ENCODE results near the gene ABCE1.
A peak's percentile ranks its signal among the peaks of the same experiment; 100 is the strongest.

The ABCE1 gene

DNA sequence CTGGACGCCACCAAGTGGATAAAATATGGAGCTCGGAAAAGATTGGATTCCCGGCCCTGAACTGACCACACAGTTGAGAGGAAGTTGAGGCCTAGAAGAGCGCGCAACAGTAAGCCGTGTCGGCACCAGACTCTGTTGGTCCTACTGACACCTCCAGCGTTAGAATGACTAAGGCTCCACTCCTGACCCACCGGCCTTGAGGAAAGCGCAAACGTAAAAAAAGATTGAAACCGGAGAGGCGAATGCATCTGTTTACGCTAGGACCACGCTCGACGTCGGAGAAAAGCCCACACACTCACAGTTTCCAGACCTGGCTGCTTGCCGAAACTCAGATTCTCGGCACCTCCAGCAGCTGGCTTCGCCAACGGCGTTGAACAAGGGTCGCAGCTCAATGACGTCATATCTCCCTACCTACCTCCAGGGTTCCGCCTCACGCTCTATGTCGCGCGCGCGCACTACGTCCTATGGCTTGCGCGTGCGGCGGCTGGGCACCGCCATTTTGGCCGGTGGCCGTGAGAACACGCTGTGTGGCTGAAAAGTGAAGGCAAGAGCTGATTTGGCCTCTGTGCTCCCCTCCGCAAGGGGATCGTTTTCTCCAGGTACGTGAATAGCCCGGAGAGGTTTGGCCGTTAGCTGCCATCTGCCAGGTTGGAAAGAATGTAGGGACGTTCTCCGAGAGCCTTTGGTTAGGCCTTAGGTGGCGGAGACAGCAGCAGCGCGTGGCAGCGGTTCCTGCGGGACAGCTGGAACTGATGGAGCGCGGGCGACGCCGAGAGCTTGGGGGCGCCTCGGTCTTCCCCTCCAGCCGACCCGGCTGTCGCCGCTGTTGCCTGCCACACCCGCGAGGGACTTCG lies at the start of gene ABCE1, which contains the start of gene ANAPC10:
Gene ABCE1, plus strand, starts transcription at position 491 of the 854 bp plus-strand sequence. CDS start 6,102 bp downstream, outside the sequence.
Gene ANAPC10, minus strand, starts transcription at position 376 of the 854 bp plus-strand sequence. CDS start 2,097 bp downstream, outside the sequence.
- DNase-seq: peak; percentile 98

DNA sequence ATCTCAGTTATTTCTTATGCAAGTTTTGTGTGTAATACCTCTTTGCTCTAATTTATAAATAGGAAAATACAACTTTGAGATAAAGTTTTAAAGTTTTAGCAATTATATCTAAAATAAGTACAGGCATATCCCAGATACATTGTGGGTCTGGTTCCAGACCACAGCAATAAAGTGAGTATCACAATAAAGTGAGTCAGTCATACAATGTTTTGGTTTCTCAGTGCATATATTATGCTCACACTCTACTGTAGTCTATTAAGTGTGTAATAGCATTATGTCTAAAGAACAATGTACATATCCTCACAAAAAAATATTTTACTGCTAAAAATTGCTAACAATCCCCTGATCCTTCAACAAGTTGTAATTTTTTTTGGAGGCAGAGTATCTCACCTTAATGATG lies 49.3 kb upstream of the ABCE1 start:
- no peak for DNase-seq

DNA sequence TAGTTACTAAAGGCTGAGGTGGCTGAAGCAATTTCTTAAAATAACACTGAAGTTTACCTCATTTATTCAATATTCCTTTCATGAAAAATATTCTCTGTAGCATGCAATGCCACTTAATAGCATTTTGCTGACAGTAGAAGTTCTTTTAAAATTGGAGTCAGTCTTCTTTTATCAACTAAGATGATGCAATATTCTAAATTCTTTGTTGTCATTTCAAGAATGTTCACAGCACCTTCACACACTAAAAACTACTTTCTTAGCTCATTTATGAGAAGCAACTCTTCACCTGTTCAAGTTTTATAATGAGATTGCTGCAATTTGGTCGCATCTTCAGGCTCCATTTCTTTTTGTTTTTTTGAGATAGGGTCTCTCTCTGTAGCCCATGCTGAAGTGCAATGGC lies 48.9 kb upstream of the ABCE1 start:
- no peak for DNase-seq

DNA sequence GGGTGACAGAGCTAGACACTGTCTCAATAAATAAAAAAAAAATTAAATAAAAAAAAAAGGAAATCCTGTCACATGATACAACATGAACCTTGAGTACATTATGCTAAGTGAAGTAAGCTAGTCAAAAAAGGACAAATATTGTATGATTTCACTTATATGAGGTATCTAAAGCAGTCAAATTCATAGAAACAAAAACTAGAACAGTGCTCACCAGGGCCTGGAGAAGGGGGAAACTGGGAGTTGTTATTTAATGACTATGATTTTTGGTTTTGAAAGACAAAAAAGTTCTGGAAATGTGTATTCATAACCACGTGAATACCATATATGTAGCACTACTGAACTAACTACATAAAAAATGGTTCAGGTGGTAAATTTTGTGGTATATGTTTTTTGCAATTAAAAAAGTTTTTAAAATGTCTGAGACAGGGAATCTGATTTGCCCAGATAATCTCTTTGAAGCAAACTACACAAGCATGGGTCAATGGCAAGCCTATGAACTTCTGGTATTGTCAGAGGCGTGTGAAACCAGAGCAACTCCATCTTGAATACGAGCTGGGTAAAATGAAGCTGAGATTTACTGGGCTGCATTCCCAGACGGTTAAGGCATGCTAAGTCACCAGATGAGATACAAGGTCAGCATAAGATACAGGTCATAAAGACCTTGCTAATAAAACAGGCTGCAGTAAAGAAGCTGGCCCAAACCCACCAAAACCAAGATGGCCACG lies 42.4 kb upstream of the ABCE1 start:
- no peak for DNase-seq

DNA sequence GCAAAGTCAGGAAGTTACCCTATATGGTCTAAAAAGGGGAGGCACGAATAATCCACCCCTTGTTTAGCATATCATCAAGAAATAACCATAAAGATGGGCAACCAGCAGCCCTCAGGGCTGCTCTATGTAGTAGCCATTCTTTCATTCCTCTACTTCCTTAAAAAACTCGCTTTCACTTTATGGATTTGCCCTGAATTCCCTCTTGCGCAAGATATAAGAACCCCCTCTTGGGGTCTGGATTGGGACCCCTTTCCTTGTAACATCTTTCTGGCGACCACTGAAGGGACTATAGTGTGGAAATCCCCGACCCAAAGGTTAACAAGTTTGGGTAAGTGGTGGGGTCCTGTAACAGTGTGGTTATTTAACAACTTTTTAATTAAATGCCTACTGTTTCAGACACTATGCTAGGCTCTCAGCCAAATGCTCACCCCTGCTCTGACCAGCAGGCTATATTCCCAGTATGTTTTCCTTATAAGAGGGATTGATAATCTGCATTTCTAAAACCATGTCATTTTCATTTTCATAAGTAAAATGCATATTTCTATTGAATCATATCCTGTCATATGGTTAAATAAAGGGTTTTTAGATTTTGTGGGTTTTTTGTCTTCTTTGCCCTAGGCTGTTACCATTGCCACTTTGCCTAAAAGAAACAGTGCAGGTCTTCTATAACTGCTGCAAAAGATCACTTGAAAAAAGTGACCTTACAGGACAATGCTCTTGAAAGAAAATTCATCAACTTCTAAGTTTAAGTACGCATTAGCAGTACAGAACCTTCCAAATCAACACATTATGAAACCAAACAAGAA lies 41.6 kb upstream of the ABCE1 start:
- no peak for DNase-seq

DNA sequence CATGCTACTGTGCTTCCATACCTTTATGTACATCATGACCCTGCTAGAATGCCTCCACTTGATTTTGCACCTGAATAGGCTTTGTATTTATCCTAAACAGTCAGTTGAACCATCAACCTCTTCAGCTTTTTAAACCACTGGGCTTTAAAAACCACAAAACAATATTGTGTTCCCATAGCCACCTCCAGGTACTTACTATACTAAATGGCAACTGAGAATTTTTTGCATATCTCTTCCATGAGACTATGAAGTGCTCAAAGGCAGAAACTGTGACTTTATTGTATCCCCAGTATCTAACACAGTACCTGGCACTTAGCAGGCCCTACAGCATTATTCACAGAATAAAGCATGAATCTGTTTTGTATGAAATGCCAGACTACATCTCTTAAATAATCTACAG lies 39.9 kb upstream of the ABCE1 start:
- DNase-seq: no peak

DNA sequence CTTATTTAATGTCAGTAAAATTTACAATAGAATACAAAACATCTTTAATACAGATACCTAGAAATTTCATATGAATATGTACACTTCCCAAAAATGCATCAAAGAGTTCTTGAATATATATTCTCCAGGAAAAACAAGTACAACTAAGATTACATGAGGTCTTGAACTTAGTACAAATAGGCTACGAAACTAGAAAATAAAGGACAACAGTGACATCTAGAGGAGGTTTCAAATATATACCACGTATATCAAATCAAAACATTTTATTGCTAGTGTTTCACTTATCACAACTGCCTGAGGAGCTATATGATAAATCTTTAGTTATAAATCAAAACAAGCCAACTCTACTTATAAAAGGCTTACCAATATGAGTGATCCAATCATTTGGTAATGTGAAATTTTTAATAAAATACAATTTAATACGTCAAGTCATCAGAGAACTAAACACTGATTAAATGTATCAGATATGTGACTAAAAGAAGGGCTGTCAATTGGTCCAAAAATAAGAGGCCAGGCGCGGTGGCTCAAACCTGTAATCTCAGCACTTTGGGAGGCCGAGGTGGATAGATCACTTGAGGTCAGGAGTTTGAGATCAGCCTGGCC lies 36.7 kb upstream of the ABCE1 start:
- DNase-seq: no peak

DNA sequence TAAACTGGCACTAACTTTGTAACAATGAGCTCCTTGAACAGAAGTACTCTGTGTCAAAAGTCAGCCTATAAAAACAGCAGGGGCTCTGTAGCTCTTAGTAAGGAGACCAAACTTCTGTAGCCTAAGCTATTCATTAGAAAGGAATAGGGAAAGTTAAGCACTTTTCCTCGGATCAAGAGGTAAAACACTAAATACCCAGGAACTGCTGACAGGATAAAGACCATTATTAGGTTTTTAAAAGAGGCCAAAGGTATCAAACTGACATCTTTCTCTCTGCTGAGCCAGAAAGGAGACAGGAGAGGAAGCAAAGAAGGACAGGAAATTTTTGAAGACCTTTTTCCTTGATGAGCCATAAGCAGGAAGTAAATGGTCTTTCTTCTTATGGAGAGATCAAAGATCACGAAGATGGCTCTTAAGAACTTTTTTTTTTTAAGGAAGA lies 32.0 kb upstream of the ABCE1 start:
- no peak for DNase-seq

DNA sequence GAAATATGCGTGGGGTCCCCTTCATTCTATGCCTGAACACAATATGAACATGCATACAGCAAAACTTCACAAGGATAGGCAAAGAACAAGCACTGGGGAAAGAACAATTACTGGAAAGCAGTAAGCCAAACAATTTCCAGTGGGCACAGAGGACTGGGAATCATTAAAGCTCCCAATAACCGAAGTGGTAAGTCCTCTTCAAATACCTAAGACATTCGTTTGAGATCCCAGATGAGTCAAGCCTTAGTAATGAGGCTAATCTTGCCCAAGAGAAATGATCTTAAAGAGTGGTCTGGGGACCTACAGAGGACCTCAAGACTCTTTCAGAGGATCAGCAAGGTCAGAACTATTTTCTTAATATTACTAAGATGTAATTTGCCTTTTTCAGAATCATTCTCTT lies 28.8 kb upstream of the ABCE1 start:
- no peak for DNase-seq

DNA sequence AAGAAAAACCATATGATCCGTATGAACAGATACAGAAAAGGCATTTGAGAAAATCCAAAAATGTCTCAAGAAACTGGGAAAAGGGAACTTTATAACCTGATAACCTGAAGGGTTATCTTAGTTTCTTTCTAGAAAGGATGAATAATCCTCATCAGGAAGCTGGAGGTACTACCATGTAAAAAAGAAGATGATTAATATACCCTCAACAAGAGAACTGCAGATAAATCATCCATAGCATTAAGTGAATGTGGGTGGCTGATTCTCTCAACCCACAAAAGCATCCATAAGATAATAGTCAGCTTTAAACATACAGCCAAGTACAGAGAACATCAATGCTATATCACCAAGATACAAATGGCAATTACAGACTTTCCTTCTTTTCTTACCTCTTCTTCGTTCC lies 26.6 kb upstream of the ABCE1 start:
- DNase-seq: no peak

DNA sequence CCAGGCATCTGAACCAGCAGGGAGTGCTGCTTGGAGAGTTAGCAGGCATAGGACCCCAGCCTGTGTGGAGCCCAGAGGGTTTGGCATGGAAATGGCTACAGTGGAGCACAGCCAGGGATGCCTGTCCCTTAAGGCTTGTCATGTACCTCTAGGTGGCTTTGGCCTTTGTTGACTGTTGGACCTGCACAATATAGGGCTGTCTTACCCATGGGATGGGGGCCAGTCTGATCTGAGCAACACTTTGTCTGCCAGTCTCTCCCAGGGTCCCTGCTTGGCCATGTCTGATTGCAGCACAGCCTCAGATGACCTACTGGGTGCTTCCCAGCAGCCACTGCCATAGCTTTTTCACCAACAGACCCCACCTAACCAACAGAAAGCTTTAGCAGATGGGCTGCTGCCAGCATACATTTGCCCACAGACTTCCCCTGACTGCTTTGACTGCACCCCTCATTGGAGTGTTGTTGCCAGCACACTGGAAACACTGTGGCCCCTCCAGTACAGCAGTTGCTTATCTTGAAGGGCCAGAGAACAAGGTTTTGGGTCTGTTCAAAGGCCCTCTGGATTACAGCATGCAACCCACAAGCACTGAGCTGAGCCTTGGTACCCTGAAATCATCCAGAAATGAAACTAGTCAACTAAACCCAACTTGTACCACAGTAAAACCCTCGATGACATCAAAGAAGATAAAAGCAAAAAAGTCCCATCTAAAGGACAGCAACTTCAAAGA lies 22.2 kb upstream of the ABCE1 start:
- no peak for DNase-seq

DNA sequence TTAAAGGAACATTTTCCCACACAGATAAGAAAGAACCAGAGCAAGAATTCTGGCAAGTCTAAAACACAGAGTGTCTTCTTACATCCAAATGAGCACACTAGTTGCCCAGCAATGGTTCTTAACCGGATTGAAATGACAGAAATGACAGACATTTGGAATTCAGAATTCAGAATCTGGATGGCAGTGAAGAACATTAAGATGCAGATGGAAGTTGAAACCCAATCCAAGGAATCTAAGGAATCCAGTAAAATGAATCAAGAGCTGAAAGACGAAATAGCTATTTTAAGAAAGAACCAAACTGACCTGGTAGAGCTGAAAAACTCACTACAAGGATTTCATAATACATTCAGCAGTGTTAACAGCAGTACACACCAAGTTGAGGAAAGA lies 21.6 kb upstream of the ABCE1 start:
- DNase-seq: no peak

DNA sequence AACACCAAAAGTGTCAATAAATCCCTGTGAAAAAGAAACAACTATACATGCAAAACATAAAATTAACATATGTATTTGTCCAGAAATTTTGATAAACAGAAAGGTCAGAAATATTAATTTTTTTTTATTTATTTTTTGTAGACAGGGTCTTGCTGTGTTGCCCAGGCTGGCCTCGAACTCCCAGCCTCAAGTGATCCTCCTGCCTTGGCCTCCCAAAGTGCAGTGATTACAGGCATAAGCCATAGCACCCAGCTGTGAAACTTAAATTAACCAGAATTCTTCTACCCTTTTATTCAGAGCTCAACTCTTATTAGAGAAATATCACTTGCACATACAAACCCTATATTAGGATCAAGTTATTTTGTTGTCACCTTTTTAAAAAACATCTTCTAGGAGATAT lies 16.4 kb upstream of the ABCE1 start:
- no peak for DNase-seq

DNA sequence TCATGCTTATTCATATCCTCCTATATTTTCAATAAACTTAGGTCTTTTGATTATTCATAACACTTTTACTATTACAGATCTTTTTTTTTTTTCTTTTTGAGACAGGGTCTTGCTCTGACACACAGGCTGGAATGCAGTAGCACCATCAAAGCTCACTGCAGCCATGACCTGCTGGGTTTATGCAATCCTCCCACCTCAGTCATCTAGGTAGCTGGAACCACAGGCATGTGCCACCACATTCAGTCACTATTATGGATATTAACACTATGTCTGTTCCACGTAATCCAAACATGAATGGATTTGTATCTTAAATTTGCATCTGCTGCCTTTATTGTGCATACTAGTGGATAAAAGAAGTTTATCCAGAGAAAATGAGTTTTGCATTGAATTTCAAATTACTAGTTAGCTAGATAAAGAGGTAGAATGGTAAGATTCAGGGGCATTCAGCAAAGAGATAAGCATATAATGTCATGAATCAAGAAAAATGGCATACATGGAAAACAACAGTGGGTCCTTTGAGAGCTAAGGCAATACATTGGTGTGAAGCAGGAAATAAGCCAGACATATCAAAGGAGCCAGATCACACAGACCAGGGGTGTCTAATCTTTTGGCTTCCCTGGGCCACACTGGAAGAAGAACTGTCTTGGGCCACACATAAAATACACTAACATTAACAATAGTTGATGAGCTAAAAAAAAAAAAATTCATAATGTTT lies 14.1 kb upstream of the ABCE1 start:
- no peak for DNase-seq

DNA sequence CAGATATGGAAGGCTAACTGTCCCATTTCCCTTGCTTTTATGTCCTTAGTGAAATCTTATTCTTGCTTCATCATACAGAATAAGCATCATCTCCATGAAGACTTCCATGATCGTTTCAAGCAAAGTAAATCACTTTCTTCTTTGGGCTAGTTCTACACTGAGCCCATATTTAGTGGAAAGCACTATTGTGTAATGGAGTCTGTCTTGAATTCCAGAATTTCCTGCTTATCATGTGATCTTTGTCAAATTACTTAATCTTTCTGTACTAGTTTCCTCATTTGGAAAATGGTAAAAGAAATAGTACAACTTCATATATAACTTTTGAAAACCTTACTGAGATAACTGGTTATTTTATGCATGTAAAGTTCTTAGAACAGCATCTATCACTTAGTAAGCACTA lies 7.7 kb upstream of the ABCE1 start:
- DNase-seq: no peak

DNA sequence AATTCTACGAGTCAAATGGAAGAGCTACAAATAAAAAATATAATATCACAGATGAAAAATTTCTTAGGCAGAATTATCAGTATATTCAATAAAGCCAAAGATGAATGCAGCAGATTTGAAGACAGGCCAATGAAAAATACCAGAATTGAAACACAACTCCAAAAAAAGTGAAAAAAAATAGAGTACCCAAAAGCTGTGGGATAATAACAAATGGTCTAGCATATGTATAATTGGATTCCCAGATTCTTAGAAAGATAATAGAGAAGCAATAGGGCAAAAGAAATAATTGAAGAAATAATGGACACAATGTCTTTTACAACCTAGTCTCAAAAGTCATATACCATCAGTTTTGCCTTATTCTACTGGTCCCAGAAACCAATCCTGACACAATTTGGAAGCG lies 4.5 kb upstream of the ABCE1 start:
- no peak for DNase-seq

DNA sequence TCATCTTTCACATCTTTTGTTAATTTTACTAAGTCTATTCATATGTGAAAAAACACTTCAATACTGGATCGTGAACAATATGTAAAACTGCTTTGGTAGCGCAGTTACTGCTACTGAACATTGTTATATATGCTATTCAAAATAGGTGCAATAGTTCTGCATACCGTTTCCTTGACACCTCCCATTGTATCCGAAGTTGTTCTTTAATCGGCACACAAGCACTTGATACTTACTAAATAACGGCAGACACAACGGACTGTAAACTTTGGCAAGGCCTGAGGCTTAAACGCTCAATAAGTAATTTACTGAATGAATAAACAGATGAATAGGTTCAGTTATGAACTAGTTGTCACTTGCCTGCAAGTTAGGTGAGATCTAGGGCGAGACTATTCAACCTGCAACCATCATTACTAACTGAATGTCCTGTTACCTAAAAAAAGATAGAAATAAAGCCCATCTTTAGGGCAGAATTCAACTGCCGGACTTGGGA lies 735 bp upstream of the ABCE1 start:
- DNase-seq: no peak

DNA sequence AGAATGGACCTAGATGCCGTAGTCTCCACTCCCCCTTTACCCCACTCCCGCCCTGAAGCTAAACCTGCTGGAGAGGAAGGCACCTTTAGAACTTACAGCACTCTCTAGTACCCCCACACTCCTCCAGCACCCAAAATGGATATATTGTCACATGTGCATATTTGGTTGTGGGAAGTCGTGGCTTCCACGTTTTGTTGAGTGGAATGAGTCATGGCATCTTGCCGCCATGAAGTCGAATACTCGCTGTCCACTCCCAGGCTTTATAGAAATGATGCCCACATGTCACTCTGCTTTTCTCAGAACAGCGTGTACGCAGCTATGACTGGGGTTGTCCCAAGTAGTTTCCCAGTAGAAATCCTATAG lies 545 bp downstream of the ABCE1 start:
- peak; percentile 62 for DNase-seq

DNA sequence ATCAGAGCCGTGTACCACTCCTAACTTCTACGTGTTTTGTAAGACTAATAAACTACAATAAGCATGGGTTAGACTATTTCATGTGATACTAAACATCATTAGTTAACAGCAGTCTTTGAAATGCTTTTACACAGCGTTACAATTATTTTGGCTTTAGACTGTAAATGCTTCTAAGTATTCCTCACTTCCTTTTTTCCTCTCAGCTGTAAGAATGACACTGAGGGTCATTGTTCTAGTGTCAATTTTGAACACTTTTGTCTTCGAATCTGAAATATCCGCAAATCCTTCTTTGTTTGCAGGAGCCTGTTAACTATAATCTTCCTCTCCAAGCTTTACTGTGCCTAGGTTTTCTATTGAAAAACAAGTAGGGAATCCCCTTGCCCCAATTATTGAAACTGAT lies 1.5 kb downstream of the ABCE1 start:
- DNase-seq: no peak

DNA sequence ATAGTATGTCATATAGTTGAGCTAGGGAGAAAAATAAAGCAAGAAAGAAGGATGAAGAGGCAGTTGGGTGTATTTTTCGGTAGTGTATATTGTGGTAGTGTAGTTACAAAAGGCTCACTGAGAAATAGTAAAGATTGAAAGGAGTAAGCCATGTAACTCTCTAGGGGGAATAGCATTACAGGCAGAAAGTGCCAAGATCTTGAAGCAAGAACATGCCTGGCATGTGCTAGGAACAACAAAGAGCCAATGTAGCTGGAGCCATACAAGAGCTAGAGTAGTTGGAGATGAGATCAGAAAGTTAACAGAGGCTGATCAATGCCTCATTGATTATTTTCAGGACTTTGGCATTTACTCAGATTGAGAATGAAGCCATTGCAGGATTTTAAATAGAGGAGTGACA lies 3.0 kb downstream of the ABCE1 start:
- no peak for DNase-seq

DNA sequence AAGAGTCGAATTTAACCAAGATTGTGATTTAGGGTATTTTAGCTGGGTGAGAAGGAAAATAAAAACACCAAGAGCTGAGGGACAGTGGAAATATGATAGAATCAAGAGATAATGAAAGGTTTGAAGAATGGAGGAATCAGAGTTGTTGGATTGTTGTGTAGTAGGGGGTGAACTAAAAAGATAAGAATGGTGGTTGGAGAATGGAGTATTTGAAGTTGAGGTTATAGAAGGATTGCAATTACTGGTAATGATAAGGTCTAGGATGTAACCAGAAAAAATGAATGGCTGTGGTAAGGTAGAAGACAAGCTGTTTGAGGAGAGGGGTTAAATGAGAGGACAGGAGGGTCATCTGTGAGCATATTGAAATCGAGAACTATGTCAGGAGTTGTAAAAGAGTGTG lies 4.5 kb downstream of the ABCE1 start:
- DNase-seq: no peak

All from stimulated activated CD8-positive, alpha-beta memory T cell treated with anti-CD3 and anti-CD28 coated beads, Interleukin-4, amount 100 ng/mL, for 48 hours (primary cell).